Smooth muscle cell (in vitro differentiated cells): ENCODE measurements around the gene PSORS1C1. TPM values are rescaled to one million over a fixed set of nuclear protein-coding genes. Genes with fewer than 3 reads are reported as not detected.

Source experiments
- DNase-seq: peaks from one replicate; lab custom pipeline; 2025; ENCODE audit not compliant: unreplicated experiment; lab: John Stamatoyannopoulos, UW
- H2AFZ ChIP-seq: fragments of 200-600 bp; sonication (generic); 2 replicates; pipeline ENCODE4 v1.6.0; 2016; ENCODE audit warnings: antibody characterized with exemption, low read depth, mild to moderate bottlenecking
- H3F3A ChIP-seq: fragments of 200-600 bp; sonication (generic); 2 replicates; pipeline ENCODE4 v1.6.0; 2017; ENCODE audit warnings: antibody characterized with exemption, low read depth
- H3K27ac ChIP-seq: fragments of 200-600 bp; sonication (generic); 2 replicates; pipeline ENCODE4 v1.5.1; 2016; ENCODE audit warnings: low read depth, mild to moderate bottlenecking
- H3K27me3 ChIP-seq: fragments of 200-600 bp; sonication (generic); 2 replicates; pipeline ENCODE4 v1.6.1; 2016; ENCODE audit warnings: low read depth, mild to moderate bottlenecking
- H3K36me3 ChIP-seq: fragments of 200-600 bp; sonication (generic); 2 replicates; pipeline ENCODE4 v1.5.1; 2016; ENCODE audit warnings: low read depth
- H3K4me1 ChIP-seq: fragments of 200-600 bp; sonication (generic); 2 replicates; pipeline ENCODE4 v1.5.1; 2016; ENCODE audit warnings: low read depth
- H3K4me2 ChIP-seq: fragments of 200-600 bp; sonication (generic); 2 replicates; pipeline ENCODE4 v1.6.0; 2016; ENCODE audit warnings: mild to moderate bottlenecking
- H3K4me3 ChIP-seq: fragments of 200-600 bp; sonication (generic); 2 replicates; pipeline ENCODE4 v1.5.1; 2016; ENCODE audit warnings: mild to moderate bottlenecking
- H3K79me2 ChIP-seq: fragments of 200-600 bp; sonication (generic); 2 replicates; pipeline ENCODE4 v1.6.0; 2016; ENCODE audit warnings: low read depth, mild to moderate bottlenecking
- H3K9ac ChIP-seq: fragments of 200-600 bp; sonication (generic); 2 replicates; pipeline ENCODE4 v1.6.0; 2016; ENCODE audit warnings: low read depth
- H3K9me3 ChIP-seq: fragments of 200-600 bp; sonication (generic); replicated peaks from 2 replicates; pipeline ENCODE4 v1.5.1; 2016; ENCODE audit warnings: low read depth
- H4K20me1 ChIP-seq: fragments of 200-600 bp; sonication (generic); 2 replicates; pipeline ENCODE4 v1.6.0; 2016; ENCODE audit warnings: low read depth
- WGBS: methylation state at CpG from one replicate; pipeline ENCODE4 v1.1.7; 2016; ENCODE audit warnings: low lambda C conversion rate; 5-methylcytosine and 5-hydroxymethylcytosine counted together
- polyA plus RNA-seq: library from polyadenylated mRNA; unstranded; fragments of >200 nt; fragmentation: Nextera tagmentation; extraction: Ambion mirVana; gene quantifications from 2 replicates; pipeline ENCODE4 v1.2.1, GENCODE V29; 2016
- total RNA-seq: library from RNA; depleted of rRNA; stranded (reverse); fragments of >200 nt; gene quantifications from 2 replicates; pipeline ENCODE4 v1.2.3, GENCODE V29; 2014
- TF ChIP-seq, protein P1 (sequence below): fragments of 200-600 bp; sonication (generic); IDR thresholded peaks from 2 replicates; pipeline ENCODE4 v1.5.1; 2017; ENCODE audit warnings: borderline replicate concordance, mild to moderate bottlenecking, antibody characterized with exemption; ENCODE audit not compliant: insufficient read depth, poor library complexity, severe bottlenecking

The PSORS1C1 gene
- total and polyA plus RNA-seq, 2 experiments from 2014 or later, result 2.1 to 6.5 TPM

DNA sequence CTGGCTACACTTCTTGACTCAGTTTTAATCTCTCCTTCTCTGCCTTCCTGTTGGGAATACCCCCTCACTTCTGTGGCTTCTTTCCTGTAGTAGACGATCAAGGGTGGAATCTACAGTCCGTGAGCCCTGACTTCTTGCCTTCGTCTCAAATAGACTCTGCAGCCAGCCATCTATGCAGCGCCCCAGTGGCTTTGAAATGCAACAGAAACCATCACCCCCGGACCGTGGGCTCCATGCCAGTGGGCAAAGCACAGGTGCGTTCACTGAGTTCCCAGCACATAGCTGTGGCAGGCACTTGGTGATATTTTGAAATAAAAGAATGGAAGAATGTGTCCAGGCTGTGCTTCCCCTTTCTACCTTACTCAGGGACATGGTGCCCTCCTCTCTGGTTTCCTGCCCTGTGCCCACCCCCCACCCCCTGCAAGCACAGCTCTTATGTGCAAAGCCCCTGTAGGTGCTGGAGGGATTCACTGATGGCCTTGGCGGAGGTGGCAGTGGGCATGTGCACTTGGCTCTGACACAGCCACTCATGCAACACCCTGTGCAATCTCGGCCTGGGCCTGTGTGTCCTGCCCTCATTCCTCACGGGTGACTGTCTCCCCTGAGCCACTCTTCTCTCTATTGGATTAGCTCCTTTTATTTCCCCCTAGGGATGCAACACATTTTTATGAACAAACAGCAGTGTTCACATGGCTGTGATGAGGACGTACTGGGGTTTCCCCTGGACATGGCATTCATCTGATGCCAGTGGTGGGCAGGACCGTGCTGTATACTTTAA is 11.2 kb downstream of the PSORS1C1 start:
- no peaks in the 10 kb centered on the region for H3K36me3 ChIP-seq
- 83% methylated on average over 12 of the region's 12 CpGs for WGBS
- H3K4me2 ChIP-seq, result no peak overlapping the region
- no peaks in the 10 kb centered on the region for H3F3A ChIP-seq
- no peak overlapping the region for H3K9ac ChIP-seq
- no peaks in the 10 kb centered on the region for H4K20me1 ChIP-seq
- H3K4me3 ChIP-seq, result no peak overlapping the region
- H3K9me3 ChIP-seq, result no peaks in the 10 kb centered on the region
- peak overlapping the region; percentile 19 for H3K27ac ChIP-seq
- no peaks in the 10 kb centered on the region for H3K4me1 ChIP-seq
- TF ChIP-seq, protein P1, sequence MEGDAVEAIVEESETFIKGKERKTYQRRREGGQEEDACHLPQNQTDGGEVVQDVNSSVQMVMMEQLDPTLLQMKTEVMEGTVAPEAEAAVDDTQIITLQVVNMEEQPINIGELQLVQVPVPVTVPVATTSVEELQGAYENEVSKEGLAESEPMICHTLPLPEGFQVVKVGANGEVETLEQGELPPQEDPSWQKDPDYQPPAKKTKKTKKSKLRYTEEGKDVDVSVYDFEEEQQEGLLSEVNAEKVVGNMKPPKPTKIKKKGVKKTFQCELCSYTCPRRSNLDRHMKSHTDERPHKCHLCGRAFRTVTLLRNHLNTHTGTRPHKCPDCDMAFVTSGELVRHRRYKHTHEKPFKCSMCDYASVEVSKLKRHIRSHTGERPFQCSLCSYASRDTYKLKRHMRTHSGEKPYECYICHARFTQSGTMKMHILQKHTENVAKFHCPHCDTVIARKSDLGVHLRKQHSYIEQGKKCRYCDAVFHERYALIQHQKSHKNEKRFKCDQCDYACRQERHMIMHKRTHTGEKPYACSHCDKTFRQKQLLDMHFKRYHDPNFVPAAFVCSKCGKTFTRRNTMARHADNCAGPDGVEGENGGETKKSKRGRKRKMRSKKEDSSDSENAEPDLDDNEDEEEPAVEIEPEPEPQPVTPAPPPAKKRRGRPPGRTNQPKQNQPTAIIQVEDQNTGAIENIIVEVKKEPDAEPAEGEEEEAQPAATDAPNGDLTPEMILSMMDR, result no peak
- H2AFZ ChIP-seq, result no peak overlapping the region
- no peak for DNase-seq
- H3K27me3 ChIP-seq, result no peaks in the 10 kb centered on the region
- no peaks in the 10 kb centered on the region for H3K79me2 ChIP-seq

DNA sequence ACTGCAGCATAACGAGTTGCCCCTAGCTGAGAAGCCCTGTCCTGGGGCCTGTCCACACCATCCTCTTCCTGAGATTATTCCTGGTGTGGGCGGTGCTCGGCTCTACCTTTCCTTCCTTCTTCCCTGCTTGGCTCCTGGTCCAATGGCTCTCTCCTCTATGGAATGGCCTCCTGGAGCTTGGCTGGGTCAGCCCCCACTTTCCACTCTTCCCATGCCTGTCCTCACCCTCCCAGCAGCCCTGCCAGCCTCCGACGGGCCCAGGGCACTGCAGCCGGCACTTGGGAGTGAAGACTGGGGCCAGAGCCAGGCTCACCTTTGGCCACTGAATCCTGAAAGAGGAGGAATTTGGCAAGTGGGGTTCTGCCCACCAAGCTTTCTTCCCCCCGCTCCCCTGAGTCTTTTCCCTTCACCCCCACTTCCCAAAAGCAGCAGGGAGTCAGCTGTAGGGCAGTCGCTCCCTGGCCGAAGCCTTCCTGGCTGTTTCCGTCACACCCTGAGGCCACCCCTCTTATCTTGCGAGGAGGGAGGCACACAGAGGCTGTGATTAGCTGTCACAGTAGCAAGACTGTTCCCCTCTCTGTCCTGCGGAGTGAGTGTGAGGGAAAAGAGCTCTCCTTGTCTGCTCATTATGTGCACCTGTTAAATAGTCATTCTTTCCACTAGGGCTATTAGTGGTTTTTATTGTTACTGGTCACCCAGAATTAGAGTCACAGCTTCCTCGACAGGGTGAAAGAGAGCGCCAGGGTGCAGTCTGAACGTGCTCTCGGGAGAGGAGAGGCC is 12.0 kb downstream of the PSORS1C1 start:
- Histone ChIP-seq H3K79me2 (no peaks in the 10 kb centered on the region), H3K4me1 (no peaks in the 10 kb centered on the region), H3K9ac (no peak overlapping the region), H3F3A (no peaks in the 10 kb centered on the region), H3K4me3 (no peak overlapping the region), H3K9me3 (no peaks in the 10 kb centered on the region), H2AFZ (no peak overlapping the region), H3K27ac (peak overlapping the region; percentile 19), H3K27me3 (no peaks in the 10 kb centered on the region), H4K20me1 (no peaks in the 10 kb centered on the region), H3K36me3 (no peaks in the 10 kb centered on the region), H3K4me2 (no peak overlapping the region)
- TF ChIP-seq, protein P1, result no peak
- DNase-seq, result no peak
- WGBS, result 78% methylated on average over 16 of the region's 16 CpGs

DNA sequence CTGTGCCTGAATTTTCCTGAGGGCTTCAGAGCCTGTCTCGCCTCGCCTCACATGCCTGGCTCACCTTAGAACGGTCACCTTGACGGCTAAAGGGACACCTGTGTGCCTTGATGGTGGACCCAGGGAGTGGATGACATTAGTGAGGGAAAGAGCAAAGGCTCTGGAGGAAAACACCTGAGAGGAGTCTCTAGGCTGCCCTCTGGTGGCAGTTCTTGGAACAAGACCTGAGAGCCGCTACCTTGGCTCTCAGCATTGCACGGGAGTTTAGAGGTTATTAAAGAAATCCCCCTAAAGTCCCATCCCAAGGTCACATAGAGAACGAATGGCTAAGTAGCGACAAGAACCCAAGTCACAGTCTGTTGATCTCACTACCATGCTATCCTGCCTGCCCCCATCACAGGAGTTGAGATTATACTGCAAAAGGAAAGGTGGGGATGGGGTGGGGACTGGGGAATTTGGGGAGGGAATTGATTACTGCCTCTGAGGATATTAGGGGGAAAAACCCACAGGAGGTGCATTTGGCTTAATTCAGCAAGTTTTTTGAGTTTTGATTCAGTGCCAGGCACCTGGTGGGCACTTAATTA is 13.6 kb downstream of the PSORS1C1 start:
- H3K36me3 ChIP-seq, result no peaks in the 10 kb centered on the region
- no peaks in the 10 kb centered on the region for H4K20me1 ChIP-seq
- H3K9me3 ChIP-seq, result no peaks in the 10 kb centered on the region
- H3K4me2 ChIP-seq, result no peak overlapping the region
- H3K9ac ChIP-seq, result no peak overlapping the region
- no peaks in the 10 kb centered on the region for H3K27me3 ChIP-seq
- H3K4me1 ChIP-seq, result no peaks in the 10 kb centered on the region
- TF ChIP-seq, protein P1, result peak; percentile 84
- no peak overlapping the region for H3K4me3 ChIP-seq
- H3K27ac ChIP-seq, result no peak overlapping the region
- DNase-seq, result peak; percentile 10
- H2AFZ ChIP-seq, result no peak overlapping the region
- H3K79me2 ChIP-seq, result no peaks in the 10 kb centered on the region
- H3F3A ChIP-seq, result no peaks in the 10 kb centered on the region
- 12% methylated on average over 8 of the region's 8 CpGs for WGBS
